ENCODE results near the gene LVRN. TPM values are rescaled to one million over a fixed set of nuclear protein-coding genes. Genes with fewer than 3 reads are reported as not detected.
"Not testable (repeated sequence)": the region's sequence is repeated elsewhere in the genome, so short reads cannot be mapped to it uniquely, and the experiment has no call there.

LVRN gene
- total and polyA plus RNA-seq, 2 of the 13 experiments (the other 11 are each of a cell fraction or from before 2014, with no cell fraction given), result 0.09 to 0.20 TPM

- H4K20me1 ChIP-seq (ENCODE audit: insufficient read depth, low read length); H3K9me3 ChIP-seq (ENCODE audit: low read length); FAIRE-seq; H3K27ac ChIP-seq (ENCODE audit: extremely low read length, insufficient read depth, low read length); H3K79me2 ChIP-seq (ENCODE audit: insufficient read depth, low read length); H3K4me1 ChIP-seq (ENCODE audit: insufficient read depth, low read length); POLR2A ChIA-PET; intact Hi-C loops (cut with micrococcal nuclease; ENCODE audit: unreplicated experiment); H3K36me3 ChIP-seq (replicated peaks in 1 of 2; ENCODE audit: control insufficient read depth in 1 of 2, insufficient read depth in 2 of 2, low read length in 2 of 2); ATAC-seq; H3K4me3 ChIP-seq (replicated peaks in 1 of 3; ENCODE audit: insufficient read depth in 1 of 3, low read depth in 2 of 3, low read length in 3 of 3); H3K9ac ChIP-seq (ENCODE audit: insufficient read depth, low read depth, low read length); CTCF ChIA-PET (ENCODE audit: low intra/inter-chr PET ratio, low total read pairs); BruUV-seq (replicated peaks); DNase-seq (ENCODE audit: low spot score); in situ Hi-C loops (cut with HindIII; ENCODE audit: extremely low pct_ligation_motif_present, low pct_unique_long_range_greater_than_20kb); H2AFZ ChIP-seq (ENCODE audit: low read length); H3K27me3 ChIP-seq (ENCODE audit: control insufficient read depth in 1 of 2, insufficient read depth in 2 of 2, low read length in 2 of 2); H3K4me2 ChIP-seq (ENCODE audit: low read depth, low read length): not testable (repeated sequence)
- WGBS (ENCODE audit: low lambda C conversion rate), result 40% methylated on average over 12 of the region's 12 CpGs
Measured at GRCh38 chr5:115928578-115929407, 33.5 kb upstream of the LVRN start.

GRCh38 chr5:115930171-115930570, 32.1 kb upstream of the LVRN start:
- H4K20me1 ChIP-seq (ENCODE audit: insufficient read depth, low read length); in situ Hi-C loops (cut with HindIII; ENCODE audit: extremely low pct_ligation_motif_present, low pct_unique_long_range_greater_than_20kb); CTCF ChIA-PET (ENCODE audit: low intra/inter-chr PET ratio, low total read pairs); H3K79me2 ChIP-seq (ENCODE audit: insufficient read depth, low read length); DNase-seq (ENCODE audit: low spot score); FAIRE-seq; H3K4me3 ChIP-seq (replicated peaks in 1 of 3; ENCODE audit: insufficient read depth in 1 of 3, low read depth in 2 of 3, low read length in 3 of 3); POLR2A ChIA-PET; H2AFZ ChIP-seq (ENCODE audit: low read length); H3K4me2 ChIP-seq (ENCODE audit: low read depth, low read length); H3K9ac ChIP-seq (ENCODE audit: insufficient read depth, low read depth, low read length); intact Hi-C loops (cut with micrococcal nuclease; ENCODE audit: unreplicated experiment); H3K4me1 ChIP-seq (ENCODE audit: insufficient read depth, low read length); H3K27me3 ChIP-seq (ENCODE audit: control insufficient read depth in 1 of 2, insufficient read depth in 2 of 2, low read length in 2 of 2); H3K9me3 ChIP-seq (ENCODE audit: low read length); BruUV-seq (replicated peaks); H3K36me3 ChIP-seq (replicated peaks in 1 of 2; ENCODE audit: control insufficient read depth in 1 of 2, insufficient read depth in 2 of 2, low read length in 2 of 2); H3K27ac ChIP-seq (ENCODE audit: extremely low read length, insufficient read depth, low read length); ATAC-seq: not testable (repeated sequence)
- WGBS (ENCODE audit: low lambda C conversion rate), result 86% methylated on average over 17 of the region's 17 CpGs
